ENCODE results near the gene NPTX1. TPM values are rescaled to one million over a fixed set of nuclear protein-coding genes. Genes with fewer than 3 reads are reported as not detected.

The NPTX1 gene
- total RNA-seq, 1 donor from 2014 or later: 1.3 TPM

GRCh38 chr17:80443916-80444643 is 32.3 kb downstream of the NPTX1 start:
- no peaks in the 10 kb centered on the region for H3K4me1 ChIP-seq
- TF ChIP-seq, protein P1, sequence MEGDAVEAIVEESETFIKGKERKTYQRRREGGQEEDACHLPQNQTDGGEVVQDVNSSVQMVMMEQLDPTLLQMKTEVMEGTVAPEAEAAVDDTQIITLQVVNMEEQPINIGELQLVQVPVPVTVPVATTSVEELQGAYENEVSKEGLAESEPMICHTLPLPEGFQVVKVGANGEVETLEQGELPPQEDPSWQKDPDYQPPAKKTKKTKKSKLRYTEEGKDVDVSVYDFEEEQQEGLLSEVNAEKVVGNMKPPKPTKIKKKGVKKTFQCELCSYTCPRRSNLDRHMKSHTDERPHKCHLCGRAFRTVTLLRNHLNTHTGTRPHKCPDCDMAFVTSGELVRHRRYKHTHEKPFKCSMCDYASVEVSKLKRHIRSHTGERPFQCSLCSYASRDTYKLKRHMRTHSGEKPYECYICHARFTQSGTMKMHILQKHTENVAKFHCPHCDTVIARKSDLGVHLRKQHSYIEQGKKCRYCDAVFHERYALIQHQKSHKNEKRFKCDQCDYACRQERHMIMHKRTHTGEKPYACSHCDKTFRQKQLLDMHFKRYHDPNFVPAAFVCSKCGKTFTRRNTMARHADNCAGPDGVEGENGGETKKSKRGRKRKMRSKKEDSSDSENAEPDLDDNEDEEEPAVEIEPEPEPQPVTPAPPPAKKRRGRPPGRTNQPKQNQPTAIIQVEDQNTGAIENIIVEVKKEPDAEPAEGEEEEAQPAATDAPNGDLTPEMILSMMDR (IDR thresholded peaks at IDR 0.05): no peak
- H3K9me3 ChIP-seq: no peaks in the 10 kb centered on the region
- no peaks in the 10 kb centered on the region for H3K27me3 ChIP-seq
- no peak for DNase-seq
- no peak overlapping the region for H3K27ac ChIP-seq
- H3K36me3 ChIP-seq: no peaks in the 10 kb centered on the region
- intact Hi-C loops (cut with DNase I): no loop called here
- ATAC-seq: no peak
- no peak overlapping the region for H3K4me3 ChIP-seq

DNA sequence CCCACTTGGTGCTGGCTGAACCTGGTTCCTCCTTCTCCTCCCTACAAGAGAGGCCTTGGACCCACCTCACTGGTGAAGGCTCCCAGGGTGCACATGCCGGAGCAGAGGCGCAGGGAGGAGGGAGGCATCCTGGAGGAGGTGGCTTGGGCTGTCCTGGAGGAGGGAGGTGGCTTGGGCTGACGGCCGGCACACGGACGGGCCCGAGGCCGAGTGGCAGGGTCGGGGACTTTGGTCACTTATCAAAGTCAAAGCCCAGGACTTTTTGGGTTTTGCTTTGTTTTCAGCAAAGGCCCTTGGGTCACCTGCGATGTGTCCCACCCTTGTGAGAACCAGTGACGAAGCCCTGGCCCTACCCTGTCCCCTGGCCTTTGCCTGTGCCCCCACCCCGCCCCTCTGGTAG is 32.9 kb downstream of the NPTX1 start:
- Histone ChIP-seq H3K4me3 (no peak overlapping the region), H3K36me3 (no peaks in the 10 kb centered on the region), H3K27me3 (no peaks in the 10 kb centered on the region), H3K9me3 (no peaks in the 10 kb centered on the region), H3K27ac (no peak overlapping the region), H3K4me1 (no peaks in the 10 kb centered on the region)
- no peak for DNase-seq
- ATAC-seq: no peak
- intact Hi-C loops (cut with DNase I): no loop called here
- TF ChIP-seq, protein P1 (IDR thresholded peaks at IDR 0.05): no peak

DNA sequence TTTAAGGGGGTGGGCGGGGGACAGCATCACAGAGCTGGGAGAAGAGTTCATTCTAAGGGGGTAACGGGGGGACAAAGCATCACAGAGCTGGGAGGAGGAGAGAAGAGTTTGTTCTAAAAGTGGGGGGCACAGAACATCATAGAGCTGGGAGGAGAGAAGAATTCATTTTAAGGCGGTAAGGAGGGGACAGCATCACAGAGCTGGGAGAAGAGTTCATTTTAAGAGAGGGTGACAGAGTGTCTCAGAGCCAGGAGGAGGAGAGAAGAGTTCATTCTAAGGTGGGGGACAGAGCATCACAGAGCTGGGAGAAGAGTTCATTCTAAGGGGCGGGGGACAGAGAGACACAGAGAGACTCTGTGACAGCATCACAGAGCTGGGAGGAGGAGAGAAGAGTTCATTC is 33.6 kb downstream of the NPTX1 start:
- no peak for DNase-seq
- TF ChIP-seq, protein P1 (IDR thresholded peaks at IDR 0.05): no peak
- no peaks in the 10 kb centered on the region for H3K9me3 ChIP-seq
- intact Hi-C loops (cut with DNase I): no loop called here
- H3K36me3 ChIP-seq: no peaks in the 10 kb centered on the region
- H3K27me3 ChIP-seq: no peaks in the 10 kb centered on the region
- no peak overlapping the region for H3K4me3 ChIP-seq
- ATAC-seq: no peak
- no peak overlapping the region for H3K27ac ChIP-seq
- no peaks in the 10 kb centered on the region for H3K4me1 ChIP-seq

DNA sequence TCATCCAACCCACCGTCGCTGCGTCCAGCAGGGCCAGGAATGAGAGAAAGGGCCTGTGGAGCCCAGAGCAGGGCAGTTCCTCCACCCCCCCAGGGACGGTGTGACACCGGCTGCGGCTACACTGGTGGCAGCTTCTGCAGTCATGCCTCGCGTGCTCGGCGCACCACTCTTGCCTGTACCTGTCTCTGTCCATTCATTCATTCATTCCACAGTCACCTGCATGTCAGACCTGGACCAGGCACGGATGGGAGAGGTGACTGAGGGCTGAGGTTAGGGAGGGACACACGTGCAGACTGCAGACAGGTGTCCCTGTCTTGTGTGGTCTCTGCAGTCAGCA is 34.1 kb downstream of the NPTX1 start:
- intact Hi-C loops (cut with DNase I): no loop called here
- no peaks in the 10 kb centered on the region for H3K4me1 ChIP-seq
- no peak overlapping the region for H3K4me3 ChIP-seq
- no peak for ATAC-seq
- H3K27me3 ChIP-seq: no peaks in the 10 kb centered on the region
- H3K27ac ChIP-seq: no peak overlapping the region
- no peaks in the 10 kb centered on the region for H3K9me3 ChIP-seq
- no peaks in the 10 kb centered on the region for H3K36me3 ChIP-seq
- DNase-seq: no peak
- TF ChIP-seq, protein P1 (IDR thresholded peaks at IDR 0.05): no peak

DNA sequence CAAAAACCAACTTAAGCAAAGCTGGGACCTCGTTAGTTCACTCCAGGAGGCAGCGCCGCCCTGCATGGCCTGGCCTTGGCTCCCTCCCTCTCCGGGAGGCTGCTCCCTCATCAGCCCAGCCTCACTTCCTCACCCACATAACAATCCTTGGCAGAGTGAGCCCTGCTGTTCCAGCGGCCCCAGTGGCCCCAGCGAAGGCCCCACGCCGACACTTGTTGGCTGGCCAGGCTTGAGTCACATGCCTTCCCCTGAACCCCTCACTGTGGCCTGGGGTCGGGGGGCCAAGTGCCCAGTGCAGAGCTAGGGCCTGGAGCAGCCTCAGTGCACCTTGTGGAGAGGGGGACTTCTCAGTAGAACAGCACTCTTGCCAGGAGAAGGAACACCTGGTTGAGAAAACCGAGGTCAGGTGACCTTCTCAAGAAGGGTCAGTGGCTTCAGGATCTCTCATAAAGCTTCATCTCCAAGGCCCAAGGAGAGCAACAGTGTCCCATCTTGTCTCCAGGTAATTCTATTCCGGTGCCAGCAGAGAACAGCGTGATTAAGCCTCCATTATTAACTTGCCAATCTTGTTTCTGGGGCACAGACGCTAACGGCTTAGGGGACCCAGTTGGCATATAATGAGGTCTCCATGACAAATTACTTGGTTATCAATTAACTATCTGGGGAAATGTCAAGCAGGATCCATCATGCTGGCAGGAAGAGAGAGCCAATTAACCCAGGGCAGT is 34.6 kb downstream of the NPTX1 start:
- no peak for DNase-seq

More for the DNA sequence above, 34.6 kb downstream of the NPTX1 start:
- Histone ChIP-seq H3K27ac (no peak overlapping the region), H3K4me1 (no peaks in the 10 kb centered on the region), H3K36me3 (no peaks in the 10 kb centered on the region), H3K4me3 (no peak overlapping the region), H3K27me3 (no peaks in the 10 kb centered on the region), H3K9me3 (no peaks in the 10 kb centered on the region)
- intact Hi-C loops (cut with DNase I): no loop called here
- TF ChIP-seq, protein P1 (IDR thresholded peaks at IDR 0.05): no peak
- ATAC-seq: no peak

All from upper lobe of right lung (tissue), 1 donor.